Measurements from ENCODE around the gene CCDC124.
"Not testable (repeated sequence)": the region's sequence is repeated elsewhere in the genome, so short reads cannot be mapped to it uniquely, and the experiment has no call there.

Gene CCDC124, protein sequence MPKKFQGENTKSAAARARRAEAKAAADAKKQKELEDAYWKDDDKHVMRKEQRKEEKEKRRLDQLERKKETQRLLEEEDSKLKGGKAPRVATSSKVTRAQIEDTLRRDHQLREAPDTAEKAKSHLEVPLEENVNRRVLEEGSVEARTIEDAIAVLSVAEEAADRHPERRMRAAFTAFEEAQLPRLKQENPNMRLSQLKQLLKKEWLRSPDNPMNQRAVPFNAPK

DNA sequence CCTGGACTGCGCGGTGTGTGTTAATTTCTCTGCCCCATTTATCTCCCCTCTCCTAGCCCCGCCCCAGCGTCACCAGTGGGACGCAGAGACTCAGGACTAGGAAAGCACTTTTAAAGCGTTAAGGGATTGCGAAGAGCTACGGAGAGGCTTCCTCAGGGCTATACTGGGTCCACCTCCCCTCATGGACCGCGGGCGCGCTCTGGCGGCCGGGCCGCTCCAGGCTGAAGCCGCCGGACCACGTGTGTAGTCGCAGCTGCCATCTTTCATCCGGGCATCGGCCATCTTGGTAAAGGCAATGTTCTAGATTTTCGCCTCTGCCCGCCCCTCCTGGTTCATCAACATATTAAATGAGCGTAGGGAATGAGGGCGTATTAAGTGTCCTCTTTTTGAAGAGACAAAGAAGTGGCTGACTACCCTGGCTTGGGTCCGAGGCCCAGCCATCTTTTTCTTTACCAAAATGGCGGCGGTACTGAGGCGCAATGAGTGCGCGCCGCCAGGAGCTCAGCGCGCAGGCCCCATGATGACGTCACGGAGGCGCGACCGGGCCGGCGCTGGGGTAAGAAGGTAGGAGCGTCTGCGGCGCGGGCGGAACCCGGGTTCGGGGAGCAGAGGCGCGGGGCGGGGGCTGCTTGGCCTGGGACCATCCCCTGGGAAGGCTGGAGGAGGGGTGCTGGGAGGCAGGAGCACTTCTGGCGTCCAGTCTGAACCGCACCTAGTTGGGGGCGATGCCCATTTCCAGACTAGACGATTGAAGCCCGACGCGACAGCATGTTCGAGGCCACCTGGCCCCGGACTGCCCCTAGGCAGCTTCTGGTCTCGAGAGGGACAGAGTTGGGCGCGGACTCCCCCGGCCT is at the start of gene CCDC124:
CCDC124 (plus strand) TSS at position 531 of the 854 bp plus-strand sequence. CDS start 3,406 bp downstream, outside the sequence.
- Histone ChIP-seq H3K9me3 (ENCODE audit: insufficient read depth, low read depth, low read length) (no peaks in the 10 kb centered on the region), H3K9ac (ENCODE audit: low read depth, low read length, poor library complexity, severe bottlenecking) (peak within 1 kb of the TSS; percentile 95), H4K20me1 (ENCODE audit: insufficient read depth, low read length, poor library complexity, severe bottlenecking) (no peaks in the 10 kb centered on the region), H3F3A (ENCODE audit: low read depth) (no peaks in the 10 kb centered on the region), H3K79me2 (ENCODE audit: insufficient read depth, low read length) (peaks cover 21% of the 10 kb centered on the region), H3K9me2 (replicated peaks; ENCODE audit: low read depth, low read length) (no peaks in the 10 kb centered on the region), H3K4me3 (ENCODE audit: low read length, poor library complexity, severe bottlenecking) (peak within 1 kb of the TSS; percentile 99), H3K27me3 (ENCODE audit: insufficient read depth, low read length, poor library complexity, severe bottlenecking) (no peaks in the 10 kb centered on the region), H2AFZ (ENCODE audit: low read length) (peak within 1 kb of the TSS; percentile 99), H3K36me3 (ENCODE audit: insufficient read depth, low read length) (no peaks in the 10 kb centered on the region), H3K4me1 (ENCODE audit: insufficient read depth, low read length, poor library complexity, severe bottlenecking) (peaks cover 10% of the 10 kb centered on the region), H3K4me2 (ENCODE audit: low read depth, low read length, poor library complexity, severe bottlenecking) (peak within 1 kb of the TSS; percentile 95)
- TF ChIP-seq, protein P1, sequence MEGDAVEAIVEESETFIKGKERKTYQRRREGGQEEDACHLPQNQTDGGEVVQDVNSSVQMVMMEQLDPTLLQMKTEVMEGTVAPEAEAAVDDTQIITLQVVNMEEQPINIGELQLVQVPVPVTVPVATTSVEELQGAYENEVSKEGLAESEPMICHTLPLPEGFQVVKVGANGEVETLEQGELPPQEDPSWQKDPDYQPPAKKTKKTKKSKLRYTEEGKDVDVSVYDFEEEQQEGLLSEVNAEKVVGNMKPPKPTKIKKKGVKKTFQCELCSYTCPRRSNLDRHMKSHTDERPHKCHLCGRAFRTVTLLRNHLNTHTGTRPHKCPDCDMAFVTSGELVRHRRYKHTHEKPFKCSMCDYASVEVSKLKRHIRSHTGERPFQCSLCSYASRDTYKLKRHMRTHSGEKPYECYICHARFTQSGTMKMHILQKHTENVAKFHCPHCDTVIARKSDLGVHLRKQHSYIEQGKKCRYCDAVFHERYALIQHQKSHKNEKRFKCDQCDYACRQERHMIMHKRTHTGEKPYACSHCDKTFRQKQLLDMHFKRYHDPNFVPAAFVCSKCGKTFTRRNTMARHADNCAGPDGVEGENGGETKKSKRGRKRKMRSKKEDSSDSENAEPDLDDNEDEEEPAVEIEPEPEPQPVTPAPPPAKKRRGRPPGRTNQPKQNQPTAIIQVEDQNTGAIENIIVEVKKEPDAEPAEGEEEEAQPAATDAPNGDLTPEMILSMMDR (conservative IDR thresholded peaks at IDR 0.05; ENCODE audit: low read length), result peak; percentile 94
- no peak for TF ChIP-seq EZH2phosphoT487 (IDR thresholded peaks at IDR 0.05; ENCODE audit: borderline replicate concordance)

DNA sequence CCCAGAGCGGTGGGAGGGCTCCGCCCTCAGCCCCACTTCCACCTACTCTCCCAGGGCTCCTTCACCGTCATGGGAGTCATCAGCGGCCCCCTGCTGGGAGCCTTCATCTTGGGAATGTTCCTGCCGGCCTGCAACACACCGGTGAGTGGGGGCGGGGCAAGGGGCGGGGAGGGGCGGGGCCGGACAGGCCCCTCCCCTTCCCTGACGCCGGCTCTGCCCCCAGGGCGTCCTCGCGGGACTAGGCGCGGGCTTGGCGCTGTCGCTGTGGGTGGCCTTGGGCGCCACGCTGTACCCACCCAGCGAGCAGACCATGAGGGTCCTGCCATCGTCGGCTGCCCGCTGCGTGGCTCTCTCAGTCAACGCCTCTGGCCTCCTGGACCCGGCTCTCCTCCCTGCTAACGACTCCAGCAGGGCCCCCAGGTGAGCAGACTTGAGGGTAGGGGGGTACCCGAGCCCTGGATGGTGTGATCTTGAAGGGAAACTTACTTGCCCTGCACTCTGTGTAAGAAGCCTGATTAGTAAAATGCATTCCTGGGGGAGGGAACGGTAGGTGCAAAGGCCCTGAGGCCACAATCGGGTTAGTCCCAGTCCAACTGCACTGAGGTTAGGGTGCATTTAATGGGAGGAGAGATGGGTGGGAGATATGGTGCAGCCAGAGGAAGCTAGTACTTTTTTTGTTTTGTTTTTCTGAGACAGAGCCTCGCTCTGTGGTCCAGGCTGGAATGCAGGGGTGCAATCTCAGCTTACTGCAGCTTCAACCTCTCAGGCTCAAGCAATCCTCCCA is 49.0 kb upstream of the CCDC124 start:
- TF ChIP-seq EZH2phosphoT487 (IDR thresholded peaks at IDR 0.05; ENCODE audit: borderline replicate concordance), result no peak
- TF ChIP-seq, protein P1 (conservative IDR thresholded peaks at IDR 0.05; ENCODE audit: low read length), result no peak

DNA sequence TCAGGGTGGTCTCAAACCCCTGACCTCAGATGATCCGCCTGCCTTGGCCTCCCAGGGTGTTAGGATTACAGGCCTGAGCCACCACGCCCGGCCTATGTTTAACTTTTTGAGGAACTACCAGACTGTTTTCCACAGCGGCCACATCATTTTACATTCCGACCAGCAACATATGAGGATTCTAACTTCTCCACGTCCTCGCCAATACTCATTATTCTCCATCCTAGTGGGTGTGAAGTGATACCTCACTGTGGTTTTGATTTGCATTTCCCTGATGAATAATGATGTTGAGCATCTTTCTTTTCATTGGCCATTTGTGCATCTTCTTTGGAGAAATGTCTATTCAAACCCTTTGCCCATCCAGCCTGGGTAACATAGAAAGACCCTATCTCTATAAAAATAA is 46.3 kb upstream of the CCDC124 start:
- Histone ChIP-seq H3F3A (ENCODE audit: low read depth) (no peaks in the 10 kb centered on the region), H2AFZ (ENCODE audit: low read length) (no peak overlapping the region), H3K79me2 (ENCODE audit: insufficient read depth, low read length) (no peaks in the 10 kb centered on the region), H3K9ac (ENCODE audit: low read depth, low read length, poor library complexity, severe bottlenecking) (no peak overlapping the region), H3K9me2 (replicated peaks; ENCODE audit: low read depth, low read length) (no peaks in the 10 kb centered on the region), H3K36me3 (ENCODE audit: insufficient read depth, low read length) (no peaks in the 10 kb centered on the region), H3K27me3 (ENCODE audit: insufficient read depth, low read length, poor library complexity, severe bottlenecking) (no peaks in the 10 kb centered on the region), H3K4me1 (ENCODE audit: insufficient read depth, low read length, poor library complexity, severe bottlenecking) (no peaks in the 10 kb centered on the region), H4K20me1 (ENCODE audit: insufficient read depth, low read length, poor library complexity, severe bottlenecking) (no peaks in the 10 kb centered on the region), H3K4me2 (ENCODE audit: low read depth, low read length, poor library complexity, severe bottlenecking) (no peak overlapping the region), H3K9me3 (ENCODE audit: insufficient read depth, low read depth, low read length) (no peaks in the 10 kb centered on the region), H3K4me3 (ENCODE audit: low read length, poor library complexity, severe bottlenecking) (no peak overlapping the region)
- no peak for TF ChIP-seq EZH2phosphoT487 (IDR thresholded peaks at IDR 0.05; ENCODE audit: borderline replicate concordance)
- TF ChIP-seq, protein P1 (conservative IDR thresholded peaks at IDR 0.05; ENCODE audit: low read length), result no peak

More for the DNA sequence above, 49.0 kb upstream of the CCDC124 start:
- no peaks in the 10 kb centered on the region for H3K4me1 ChIP-seq (ENCODE audit: insufficient read depth, low read length, poor library complexity, severe bottlenecking)
- no peaks in the 10 kb centered on the region for H3K36me3 ChIP-seq (ENCODE audit: insufficient read depth, low read length)
- no peaks in the 10 kb centered on the region for H3K9me3 ChIP-seq (ENCODE audit: insufficient read depth, low read depth, low read length)
- H3K4me3 ChIP-seq (ENCODE audit: low read length, poor library complexity, severe bottlenecking), result no peak overlapping the region
- H3K9ac ChIP-seq (ENCODE audit: low read depth, low read length, poor library complexity, severe bottlenecking), result no peak overlapping the region
- no peaks in the 10 kb centered on the region for H3K79me2 ChIP-seq (ENCODE audit: insufficient read depth, low read length)
- H3K27me3 ChIP-seq (ENCODE audit: insufficient read depth, low read length, poor library complexity, severe bottlenecking), result no peaks in the 10 kb centered on the region
- no peaks in the 10 kb centered on the region for H3K9me2 ChIP-seq (replicated peaks; ENCODE audit: low read depth, low read length)
- H3K4me2 ChIP-seq (ENCODE audit: low read depth, low read length, poor library complexity, severe bottlenecking), result no peak overlapping the region
- H2AFZ ChIP-seq (ENCODE audit: low read length), result no peak overlapping the region
- no peaks in the 10 kb centered on the region for H4K20me1 ChIP-seq (ENCODE audit: insufficient read depth, low read length, poor library complexity, severe bottlenecking)
- no peaks in the 10 kb centered on the region for H3F3A ChIP-seq (ENCODE audit: low read depth)

DNA sequence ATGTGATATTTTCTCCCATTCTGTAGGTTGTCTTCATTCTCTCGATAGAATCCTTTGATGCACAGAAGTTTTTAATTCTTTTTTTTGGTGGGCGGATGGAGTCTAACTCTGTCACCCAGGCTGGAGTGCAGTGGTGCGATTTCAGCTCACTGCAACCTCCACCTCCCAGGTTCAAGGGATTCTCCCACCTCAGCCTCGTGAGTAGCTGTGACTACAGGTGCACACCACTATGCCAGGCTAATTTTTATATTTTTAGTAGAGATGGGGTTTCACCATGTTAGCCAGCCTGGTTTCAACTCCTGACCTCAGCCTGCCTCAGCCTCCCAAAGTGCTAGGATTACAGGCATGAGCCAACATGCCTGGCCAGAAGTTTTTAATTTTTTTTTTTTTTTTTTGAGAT is 45.6 kb upstream of the CCDC124 start:
- H3K4me2 ChIP-seq (ENCODE audit: low read depth, low read length, poor library complexity, severe bottlenecking); H3K9me3 ChIP-seq (ENCODE audit: insufficient read depth, low read depth, low read length); H3F3A ChIP-seq (ENCODE audit: low read depth); H3K36me3 ChIP-seq (ENCODE audit: insufficient read depth, low read length); H3K4me1 ChIP-seq (ENCODE audit: insufficient read depth, low read length, poor library complexity, severe bottlenecking); H2AFZ ChIP-seq (ENCODE audit: low read length); H3K27me3 ChIP-seq (ENCODE audit: insufficient read depth, low read length, poor library complexity, severe bottlenecking); H3K4me3 ChIP-seq (ENCODE audit: low read length, poor library complexity, severe bottlenecking); H3K79me2 ChIP-seq (ENCODE audit: insufficient read depth, low read length); H4K20me1 ChIP-seq (ENCODE audit: insufficient read depth, low read length, poor library complexity, severe bottlenecking); H3K9me2 ChIP-seq (replicated peaks; ENCODE audit: low read depth, low read length); H3K9ac ChIP-seq (ENCODE audit: low read depth, low read length, poor library complexity, severe bottlenecking): not testable (repeated sequence)
